Stimulated activated CD4-positive, alpha-beta T cell treated with anti-CD3 and anti-CD28 coated beads, Interleukin-1b, Interleukin-23, amount 100 ng/mL, for 48 hours (primary cell): Measurements from ENCODE around the gene SUFU.

ENCODE experiments used
- DNase-seq: peaks from one replicate; pipeline ENCODE4 v3.0.0-alpha.2; 2020

SUFU gene

DNA sequence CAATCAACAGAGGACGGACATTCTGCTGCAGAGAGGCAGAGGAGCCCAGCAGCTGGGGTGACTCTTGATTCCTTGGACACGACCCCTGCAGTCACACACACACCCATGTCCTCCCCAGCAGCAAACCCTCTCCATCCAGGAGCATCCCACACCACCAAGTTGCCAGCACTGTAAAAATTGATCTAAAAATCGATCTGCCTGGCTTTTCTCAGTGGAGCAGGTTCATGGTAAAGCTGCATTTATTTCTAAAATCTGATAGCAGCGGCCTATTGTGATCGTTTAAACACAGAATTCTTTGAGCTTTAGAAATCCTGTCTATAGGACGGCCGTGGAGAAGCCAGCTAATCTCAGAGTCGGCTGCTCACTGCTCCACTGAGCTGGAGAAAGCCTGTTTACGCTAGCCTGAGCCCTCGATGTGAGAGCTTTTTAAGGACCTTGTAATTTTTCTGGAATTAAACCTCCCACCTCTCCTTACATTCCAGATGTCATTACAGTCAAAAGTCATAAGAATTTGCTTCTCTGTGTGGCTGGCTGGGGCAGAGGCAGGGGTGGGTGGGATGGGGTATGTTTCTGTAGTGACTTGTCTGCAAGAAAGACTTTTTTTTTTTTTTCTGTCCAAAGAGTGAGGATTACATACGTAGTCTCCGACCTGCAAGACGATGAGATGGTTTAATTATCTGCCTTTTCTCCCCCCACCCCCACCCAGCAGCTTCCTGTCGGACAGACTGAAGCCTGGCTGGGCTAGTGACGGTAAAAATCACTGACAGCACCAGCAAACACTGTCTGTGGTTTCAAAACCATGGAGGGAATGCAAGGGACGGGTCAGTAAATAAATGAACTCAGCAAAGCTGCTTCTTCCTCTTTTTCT lies 172.1 kb downstream of the SUFU start:
- no peak for DNase-seq

DNA sequence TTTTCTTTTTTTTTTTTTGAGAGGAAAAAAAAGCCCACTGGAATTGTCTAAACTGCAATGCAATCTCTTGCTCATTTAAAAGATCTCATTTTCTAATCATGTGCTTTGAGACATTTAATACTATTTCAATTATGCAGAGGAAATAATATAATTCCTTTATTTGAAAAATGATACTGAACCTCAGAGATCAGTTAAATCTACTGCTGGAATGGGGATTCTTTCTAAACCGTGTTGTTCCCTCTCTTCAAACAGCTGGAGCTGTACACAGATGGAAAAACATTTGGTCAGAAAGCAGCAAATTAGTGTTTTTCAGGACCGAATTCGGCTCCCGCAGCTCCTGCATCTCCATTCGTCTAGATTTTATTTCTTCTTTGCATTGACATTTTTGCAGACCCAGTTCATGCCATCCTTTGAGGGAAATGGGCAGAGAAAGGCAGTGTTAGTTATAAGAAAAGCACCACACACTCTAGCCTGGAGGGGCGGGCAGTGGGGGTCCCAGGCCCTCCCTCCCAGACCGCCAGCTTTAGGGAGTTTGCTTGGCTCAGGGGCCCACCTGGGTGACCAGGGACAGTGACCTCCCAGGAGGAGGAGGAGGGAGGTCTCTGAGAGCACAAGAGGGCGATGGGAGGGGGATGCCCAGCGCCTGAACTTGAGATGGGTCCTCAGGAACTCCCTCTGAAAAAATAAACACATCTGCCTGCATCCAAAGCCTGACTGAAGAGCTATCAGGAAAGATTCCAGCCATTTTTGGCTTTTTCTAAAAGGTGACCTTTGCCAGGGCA lies 173.0 kb downstream of the SUFU start:
- DNase-seq, result no peak

DNA sequence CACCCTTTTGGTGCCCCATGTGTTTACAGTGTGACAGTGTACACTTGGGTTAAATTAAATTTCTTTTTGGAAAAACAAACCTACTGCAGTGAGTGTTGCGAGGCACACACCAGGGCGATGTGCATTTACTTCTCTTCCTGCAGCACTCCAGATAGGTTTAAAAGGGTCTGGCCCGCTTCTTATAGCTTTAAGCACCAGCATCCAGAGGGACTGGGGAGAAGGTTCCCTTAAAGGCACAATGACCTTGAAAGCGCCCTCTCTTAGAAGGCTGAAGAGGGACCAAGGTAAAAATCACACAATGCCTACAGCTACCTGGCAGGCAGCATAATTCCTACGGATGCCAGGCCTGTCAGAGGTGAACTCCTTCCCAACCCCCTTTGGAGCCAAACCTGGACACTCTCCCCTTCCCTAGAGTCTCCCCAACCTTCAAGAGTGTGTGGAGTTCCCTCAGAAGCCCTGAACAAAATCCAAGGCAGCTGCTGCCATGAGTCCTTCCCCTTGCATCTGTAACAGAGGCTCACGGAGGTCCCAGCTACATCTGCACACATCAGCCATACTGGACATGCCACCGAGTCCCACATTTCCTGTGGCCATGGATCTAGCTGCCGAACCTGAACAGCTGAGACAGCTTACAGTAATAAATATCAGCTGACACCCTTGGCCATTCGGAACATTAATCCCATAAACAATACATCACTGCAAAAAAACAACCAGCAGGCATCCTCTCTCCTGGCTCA lies 173.7 kb downstream of the SUFU start:
- no peak for DNase-seq

DNA sequence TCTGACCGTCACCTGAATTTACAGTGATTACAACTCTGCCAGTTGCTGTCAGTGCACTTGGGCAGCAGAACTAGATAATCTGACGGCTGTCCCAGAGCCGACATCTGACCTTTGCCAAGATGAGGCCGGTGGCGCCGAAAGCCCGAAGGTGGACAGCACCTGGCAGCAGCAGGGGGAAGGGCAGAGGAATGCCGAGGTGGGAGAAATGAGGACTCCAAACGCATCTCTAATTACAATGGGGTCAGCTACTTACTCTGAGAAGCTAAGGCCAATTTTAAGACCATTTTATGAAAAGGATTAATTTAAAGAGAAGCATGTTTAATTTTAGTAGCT lies 174.3 kb downstream of the SUFU start:
- no peak for DNase-seq

DNA sequence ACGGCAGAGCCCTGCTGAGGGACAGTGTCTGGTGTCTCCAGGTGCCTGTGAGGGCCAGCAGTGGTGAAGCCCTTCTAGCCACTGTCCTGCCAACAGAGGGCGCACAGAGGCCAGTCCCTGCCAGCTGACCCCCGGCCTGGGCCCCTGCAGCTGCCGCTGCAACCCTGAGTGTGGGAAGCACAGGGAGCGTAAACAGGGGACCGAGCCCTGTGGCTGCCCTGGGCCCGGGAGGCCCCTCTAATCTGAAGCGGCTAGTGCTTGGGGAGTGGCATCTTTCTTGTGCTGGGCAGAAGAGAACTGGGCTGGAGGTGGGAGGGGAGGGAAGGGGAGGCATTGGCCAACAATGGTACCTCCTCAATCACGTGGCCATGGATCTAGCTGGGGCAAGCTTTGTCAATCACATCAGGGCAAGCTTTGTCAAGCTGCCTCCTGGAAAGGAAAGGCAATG lies 175.1 kb downstream of the SUFU start:
- no peak for DNase-seq

DNA sequence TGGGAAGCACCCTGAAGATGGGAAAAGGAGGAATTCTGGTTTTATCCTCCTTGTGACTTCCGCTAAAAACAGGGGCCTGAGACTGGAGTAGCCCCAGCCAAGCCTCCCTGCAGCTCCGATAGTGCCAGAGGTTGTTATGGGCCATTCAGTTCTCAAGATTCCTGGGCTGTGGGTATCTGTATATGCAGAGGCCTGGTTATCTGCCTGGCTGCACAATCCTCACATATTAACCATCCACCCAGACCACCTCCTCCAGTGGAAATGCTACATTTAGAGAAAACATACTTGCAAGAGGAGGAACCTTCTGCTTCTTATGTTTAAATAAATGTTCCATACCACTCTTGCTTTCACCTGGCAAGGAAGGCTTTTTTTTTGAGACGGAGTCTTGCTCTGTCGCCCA lies 175.8 kb downstream of the SUFU start:
- DNase-seq, result no peak

DNA sequence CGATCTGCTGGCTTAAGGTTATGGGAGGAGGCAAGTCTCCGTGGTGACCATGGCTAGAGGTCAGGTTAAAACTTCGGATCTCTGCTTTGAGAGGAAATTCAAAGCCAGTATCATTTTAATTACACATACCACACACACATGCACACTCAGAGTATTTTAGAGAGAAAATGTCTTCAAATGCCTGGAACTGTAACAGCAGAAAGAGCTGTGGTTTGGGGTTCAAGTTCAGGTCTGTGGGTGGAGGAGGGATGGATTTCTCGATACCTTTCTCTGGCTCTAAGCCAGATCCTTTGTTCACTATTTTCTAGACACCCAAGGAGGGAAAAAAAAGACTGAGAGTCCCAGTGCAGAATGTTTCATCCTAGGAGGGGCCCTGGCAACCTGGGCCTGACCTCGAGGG lies 177.9 kb downstream of the SUFU start:
- DNase-seq, result no peak

DNA sequence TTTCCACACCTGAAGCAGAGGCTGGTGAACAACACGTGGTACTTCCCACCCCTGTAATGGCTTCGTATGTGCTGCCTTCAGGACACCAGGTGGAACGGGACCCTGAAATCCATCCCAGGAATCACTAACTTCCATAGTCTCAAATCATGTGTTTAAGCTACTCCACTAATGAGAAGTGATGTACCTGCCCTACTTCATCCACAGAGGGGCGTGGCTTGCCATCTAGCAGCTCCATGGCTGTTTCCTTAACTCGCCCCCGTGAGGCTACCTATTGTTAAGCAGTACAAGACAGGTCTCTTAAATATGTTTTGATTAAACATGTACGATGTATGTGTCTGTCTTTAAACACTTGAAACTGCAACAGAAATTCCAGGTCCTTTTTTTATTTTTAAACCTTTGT lies 178.6 kb downstream of the SUFU start:
- no peak for DNase-seq

DNA sequence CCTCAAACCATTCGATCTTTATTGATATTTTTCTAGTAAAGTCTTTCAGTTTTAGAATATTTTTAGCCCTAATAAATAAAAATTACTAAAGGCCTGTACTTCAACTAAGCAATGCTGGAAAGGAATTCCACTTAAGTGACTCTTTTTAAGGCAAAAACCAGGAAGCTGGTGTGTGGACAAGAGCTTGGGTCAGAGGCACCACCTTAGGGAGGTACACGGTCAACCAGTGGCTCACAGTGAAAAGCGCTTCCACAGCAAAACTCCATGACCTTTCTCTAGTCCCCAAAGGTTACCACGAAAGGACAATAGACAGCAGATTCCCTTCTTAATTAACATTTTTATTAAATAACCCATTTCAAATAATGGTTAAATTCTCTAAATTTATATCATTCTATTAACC lies 179.2 kb downstream of the SUFU start:
- DNase-seq, result no peak
